Osteoblast (primary cell): Measurements from ENCODE around the gene IL10RA. TPM values are rescaled to one million over a fixed set of nuclear protein-coding genes. Genes with fewer than 3 reads are reported as not detected.

Experiments used
- DNase-seq: peaks from one replicate; pipeline ENCODE4 v3.0.0; 2011; ENCODE audit warnings: low spot score, mixed read lengths; ENCODE audit not compliant: insufficient read length; ENCODE audit errors: missing footprints
- H2AFZ ChIP-seq: 2 replicates; pipeline ENCODE4 v1.6.0; 2011; ENCODE audit warnings: mild to moderate bottlenecking, low read length
- H3K27ac ChIP-seq: 2 replicates; pipeline ENCODE4 v1.5.1; 2011; ENCODE audit warnings: mild to moderate bottlenecking, low read depth, low read length, moderate library complexity
- H3K27me3 ChIP-seq: 2 replicates; pipeline ENCODE4 v1.6.0; 2012; ENCODE audit warnings: mild to moderate bottlenecking, control low read depth, inconsistent platforms, low read length, moderate library complexity; ENCODE audit not compliant: insufficient read depth
- H3K36me3 ChIP-seq: 2 replicates; pipeline ENCODE4 v1.5.1; 2011; ENCODE audit warnings: mild to moderate bottlenecking, low read length, control low read depth, moderate library complexity; ENCODE audit not compliant: insufficient read depth
- H3K4me1 ChIP-seq: 2 replicates; pipeline ENCODE4 v1.5.1; 2011; ENCODE audit warnings: mild to moderate bottlenecking, low read length, control low read depth, moderate library complexity; ENCODE audit not compliant: insufficient read depth
- H3K4me2 ChIP-seq: 2 replicates; pipeline ENCODE4 v1.6.0; 2011; ENCODE audit warnings: mild to moderate bottlenecking, low read length; ENCODE audit not compliant: insufficient read depth
- H3K4me3 ChIP-seq: fragments of 200-600 bp; sonication (generic); 3 replicates; pipeline ENCODE4 v1.5.1; 2012; ENCODE audit warnings: mild to moderate bottlenecking, low read length, inconsistent platforms; ENCODE audit not compliant: insufficient read depth
- H3K79me2 ChIP-seq: 2 replicates; pipeline ENCODE4 v1.6.0; 2012; ENCODE audit warnings: mild to moderate bottlenecking, low read length, control low read depth, inconsistent platforms; ENCODE audit not compliant: insufficient read depth
- H3K9me3 ChIP-seq: 2 replicates; pipeline ENCODE4 v1.5.1; 2011; ENCODE audit warnings: low read depth, low read length, control low read depth
- H4K20me1 ChIP-seq: 2 replicates; pipeline ENCODE4 v1.6.0; 2012; ENCODE audit warnings: mild to moderate bottlenecking, low read length, control low read depth; ENCODE audit not compliant: insufficient read depth
- total RNA-seq: library from RNA; depleted of rRNA; stranded (reverse); fragments of >200 nt; gene quantifications from 2 replicates; pipeline ENCODE4 v1.2.3, GENCODE V29; 2012
- TF ChIP-seq, protein P1 (sequence below): IDR thresholded peaks from 2 replicates; pipeline ENCODE4 v1.5.1; 2011; ENCODE audit warnings: mild to moderate bottlenecking, low read depth, low read length, moderate library complexity; ENCODE audit errors: extremely low read depth

Gene IL10RA
- total RNA-seq, 1 donor: 1.1 TPM

- Histone ChIP-seq H3K4me3 (no peak overlapping the region), H3K4me1 (no peaks in the 10 kb centered on the region), H4K20me1 (no peaks in the 10 kb centered on the region), H3K79me2 (no peaks in the 10 kb centered on the region), H2AFZ (no peak overlapping the region), H3K27ac (no peak overlapping the region), H3K9me3 (no peaks in the 10 kb centered on the region), H3K4me2 (no peak overlapping the region), H3K36me3 (no peaks in the 10 kb centered on the region), H3K27me3 (no peaks in the 10 kb centered on the region)
- TF ChIP-seq, protein P1, sequence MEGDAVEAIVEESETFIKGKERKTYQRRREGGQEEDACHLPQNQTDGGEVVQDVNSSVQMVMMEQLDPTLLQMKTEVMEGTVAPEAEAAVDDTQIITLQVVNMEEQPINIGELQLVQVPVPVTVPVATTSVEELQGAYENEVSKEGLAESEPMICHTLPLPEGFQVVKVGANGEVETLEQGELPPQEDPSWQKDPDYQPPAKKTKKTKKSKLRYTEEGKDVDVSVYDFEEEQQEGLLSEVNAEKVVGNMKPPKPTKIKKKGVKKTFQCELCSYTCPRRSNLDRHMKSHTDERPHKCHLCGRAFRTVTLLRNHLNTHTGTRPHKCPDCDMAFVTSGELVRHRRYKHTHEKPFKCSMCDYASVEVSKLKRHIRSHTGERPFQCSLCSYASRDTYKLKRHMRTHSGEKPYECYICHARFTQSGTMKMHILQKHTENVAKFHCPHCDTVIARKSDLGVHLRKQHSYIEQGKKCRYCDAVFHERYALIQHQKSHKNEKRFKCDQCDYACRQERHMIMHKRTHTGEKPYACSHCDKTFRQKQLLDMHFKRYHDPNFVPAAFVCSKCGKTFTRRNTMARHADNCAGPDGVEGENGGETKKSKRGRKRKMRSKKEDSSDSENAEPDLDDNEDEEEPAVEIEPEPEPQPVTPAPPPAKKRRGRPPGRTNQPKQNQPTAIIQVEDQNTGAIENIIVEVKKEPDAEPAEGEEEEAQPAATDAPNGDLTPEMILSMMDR: no peak
- DNase-seq: no peak
Observed at GRCh38 chr11:117959438-117960149, 26.6 kb upstream of the IL10RA start.

- H4K20me1 ChIP-seq: no peaks in the 10 kb centered on the region
- no peaks in the 10 kb centered on the region for H3K79me2 ChIP-seq
- no peaks in the 10 kb centered on the region for H3K27me3 ChIP-seq
- H3K27ac ChIP-seq: no peak overlapping the region
- DNase-seq: no peak
- no peaks in the 10 kb centered on the region for H3K9me3 ChIP-seq
- no peaks in the 10 kb centered on the region for H3K36me3 ChIP-seq
- no peak overlapping the region for H3K4me2 ChIP-seq
- H2AFZ ChIP-seq: no peak overlapping the region
- no peak overlapping the region for H3K4me3 ChIP-seq
- TF ChIP-seq, protein P1: no peak
- no peaks in the 10 kb centered on the region for H3K4me1 ChIP-seq
Observed at GRCh38 chr11:117960406-117960805, 25.8 kb upstream of the IL10RA start.

DNA sequence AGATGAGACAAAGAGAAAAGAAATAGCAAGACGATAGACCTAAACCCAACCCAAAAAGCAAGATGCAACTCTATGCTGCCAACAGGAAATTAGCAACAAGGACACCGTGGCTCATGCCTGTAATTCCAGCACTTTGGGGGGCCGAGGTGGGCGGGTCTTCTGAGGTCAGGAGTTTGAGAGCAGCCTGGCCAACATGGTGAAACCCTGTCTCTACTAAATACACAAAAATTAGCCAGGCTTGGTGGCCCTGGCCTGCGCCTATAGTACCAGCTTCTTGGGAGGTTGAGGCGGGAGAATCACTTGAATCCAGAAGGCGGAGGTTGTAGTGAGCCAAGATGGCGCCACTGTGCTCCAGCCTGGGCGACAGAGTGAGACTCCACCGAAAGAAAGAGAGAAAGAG, 24.3 kb upstream of the IL10RA start:
- DNase-seq: no peak
- TF ChIP-seq, protein P1: no peak
- Histone ChIP-seq H3K27ac (no peak overlapping the region), H3K4me3 (no peak overlapping the region), H4K20me1 (no peaks in the 10 kb centered on the region), H3K4me2 (no peak overlapping the region), H3K4me1 (no peaks in the 10 kb centered on the region), H2AFZ (no peak overlapping the region), H3K36me3 (no peaks in the 10 kb centered on the region), H3K9me3 (no peaks in the 10 kb centered on the region), H3K27me3 (no peaks in the 10 kb centered on the region), H3K79me2 (no peaks in the 10 kb centered on the region)

DNA sequence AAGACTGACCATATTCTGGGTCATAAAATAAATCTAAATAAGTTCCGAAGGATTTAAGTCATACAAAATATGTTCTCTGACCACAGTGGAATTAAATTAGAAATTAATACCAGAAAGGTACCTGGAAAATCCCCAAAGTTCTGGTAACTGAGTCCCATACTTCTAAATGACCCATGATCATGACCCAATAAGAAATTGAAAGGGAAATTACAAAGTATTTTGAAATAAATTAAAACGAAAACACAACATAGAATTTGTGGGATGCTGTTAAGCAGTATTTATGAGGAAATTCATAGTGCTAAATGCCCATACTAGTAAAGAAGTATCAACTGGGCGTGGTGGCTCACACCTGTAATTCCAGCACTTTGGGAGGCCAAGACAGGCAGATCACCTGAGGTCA, 23.4 kb upstream of the IL10RA start:
- TF ChIP-seq, protein P1: no peak
- Histone ChIP-seq H3K36me3 (no peaks in the 10 kb centered on the region), H4K20me1 (no peaks in the 10 kb centered on the region), H3K27ac (no peak overlapping the region), H3K27me3 (no peaks in the 10 kb centered on the region), H3K4me1 (no peaks in the 10 kb centered on the region), H3K9me3 (no peaks in the 10 kb centered on the region), H3K4me3 (no peak overlapping the region), H3K79me2 (no peaks in the 10 kb centered on the region), H2AFZ (no peak overlapping the region), H3K4me2 (no peak overlapping the region)
- DNase-seq: no peak
